ENCODE results near the gene NACC1. TPM values are rescaled to one million over a fixed set of nuclear protein-coding genes. Genes with fewer than 3 reads are reported as not detected.

Gene NACC1
- total and polyA plus RNA-seq, 4 donors = 0.86 to 24.7 (median 17.7) TPM

DNA sequence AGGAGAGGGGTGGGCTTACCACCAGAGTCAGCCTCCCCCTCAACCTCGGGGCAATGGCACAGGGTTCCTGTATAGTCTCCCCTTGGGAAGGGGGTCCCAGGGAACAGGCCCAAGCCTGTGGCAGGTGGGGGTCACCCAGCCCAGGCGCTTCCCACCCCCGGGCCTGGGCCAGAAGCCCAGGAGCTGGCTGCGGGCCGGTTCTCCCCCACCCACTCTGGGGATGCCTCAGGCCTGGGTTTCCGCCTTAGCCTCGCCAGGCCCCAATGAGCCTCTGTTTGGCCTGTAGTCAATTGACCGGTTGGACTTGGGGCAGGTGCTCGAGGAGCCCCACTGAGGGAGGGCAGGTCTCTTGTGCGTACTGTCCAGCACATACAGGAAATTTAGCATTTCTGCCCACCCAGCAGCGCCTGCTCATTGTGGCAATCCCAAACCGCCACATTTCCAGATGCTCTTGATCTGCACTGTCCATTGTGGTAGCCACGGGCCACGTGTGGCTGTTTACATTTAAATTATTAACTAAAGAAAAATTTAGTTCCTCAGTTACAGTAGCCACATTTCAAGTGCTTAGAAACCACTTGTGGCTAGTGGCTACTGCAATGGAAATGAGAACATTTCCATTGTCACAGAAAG is 25.3 kb upstream of the NACC1 start:
- no peak for TF ChIP-seq EGR1 (IDR thresholded peaks at IDR 0.05; ENCODE audit: low read depth in 2 of 2)
- peak; percentile 15 to 27 for TF ChIP-seq HNF4A (conservative IDR thresholded peaks at IDR 0.05)
- H3K27me3 ChIP-seq (ENCODE audit: control insufficient read depth in 4 of 4, insufficient read depth in 4 of 4, low read length in 3 of 4) = no peaks in the 10 kb centered on the region
- H3K36me3 ChIP-seq (ENCODE audit: control insufficient read depth in 4 of 4, insufficient read depth in 3 of 4, low read depth in 1 of 4, low read length in 3 of 4) = peaks cover 0 to 6% (median 2%) of the 10 kb centered on the region in 4 donors
- 67% methylated on average over 14 of the region's 14 CpGs for WGBS
- no peak overlapping the region for H3K9ac ChIP-seq (ENCODE audit: low read depth in 1 of 2, low read length in 2 of 2)
- DNase-seq (ENCODE audit: low spot score) = no peak
- H3K4me3 ChIP-seq (ENCODE audit: low read depth in 1 of 3, low read length in 3 of 3) = no peak overlapping the region
- peaks cover 15 to 47% (median 28%) of the 10 kb centered on the region in 4 donors for H3K4me1 ChIP-seq (ENCODE audit: control insufficient read depth in 4 of 4, insufficient read depth in 4 of 4, low read length in 3 of 4)
- no peaks in the 10 kb centered on the region for H3K9me3 ChIP-seq (ENCODE audit: control insufficient read depth in 4 of 4, low read length in 3 of 4)
- H3K27ac ChIP-seq (ENCODE audit: low read depth in 1 of 2, low read length in 2 of 2) = peak overlapping the region; percentile 49 to 61

DNA sequence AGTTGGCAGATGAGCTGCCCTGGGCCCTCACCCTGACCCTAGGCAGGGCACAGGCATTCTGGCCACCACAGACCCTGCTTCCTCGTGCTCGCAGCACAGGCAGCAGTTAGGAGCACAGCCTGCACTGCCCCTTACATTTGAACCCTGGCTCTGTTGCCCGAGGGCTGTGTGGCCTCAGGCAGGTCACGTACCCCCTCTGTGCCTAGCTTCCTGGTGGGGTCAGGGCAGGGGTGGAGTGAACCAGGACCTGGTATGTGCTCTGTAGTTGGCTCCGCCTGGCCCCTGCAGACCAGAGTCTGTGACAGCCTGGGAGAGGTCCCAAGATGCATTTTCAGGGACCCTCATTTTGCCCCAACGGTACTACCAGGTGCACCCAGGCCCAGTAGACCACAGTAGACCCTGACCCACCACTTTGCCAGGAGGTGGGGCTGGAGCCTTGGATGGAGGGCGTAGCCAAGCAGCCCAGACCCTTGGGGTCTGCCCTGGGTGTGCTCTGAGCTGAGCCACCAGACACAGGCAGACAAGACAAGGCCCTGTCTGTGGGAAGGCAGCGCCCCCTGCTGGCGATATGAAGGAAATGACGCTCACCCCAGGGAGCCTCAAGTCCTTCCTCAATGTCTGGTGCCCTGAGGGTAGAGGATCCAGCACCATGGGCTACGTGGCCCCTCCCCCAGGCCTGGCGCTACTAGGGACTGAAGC is 24.5 kb upstream of the NACC1 start:
- DNase-seq (ENCODE audit: low spot score) = peak; percentile 88
- Histone ChIP-seq H3K9me3 (ENCODE audit: control insufficient read depth in 4 of 4, low read length in 3 of 4) (no peaks in the 10 kb centered on the region), H3K4me3 (ENCODE audit: low read depth in 1 of 3, low read length in 3 of 3) (no peak overlapping the region), H3K27me3 (ENCODE audit: control insufficient read depth in 4 of 4, insufficient read depth in 4 of 4, low read length in 3 of 4) (no peaks in the 10 kb centered on the region), H3K36me3 (ENCODE audit: control insufficient read depth in 4 of 4, insufficient read depth in 3 of 4, low read depth in 1 of 4, low read length in 3 of 4) (peaks cover 0 to 6% (median 2%) of the 10 kb centered on the region in 4 donors), H3K9ac (ENCODE audit: low read depth in 1 of 2, low read length in 2 of 2) (no peak overlapping the region), H3K4me1 (ENCODE audit: control insufficient read depth in 4 of 4, insufficient read depth in 4 of 4, low read length in 3 of 4) (peaks cover 18 to 47% (median 29%) of the 10 kb centered on the region in 4 donors), H3K27ac (ENCODE audit: low read depth in 1 of 2, low read length in 2 of 2) (no peak overlapping the region)
- WGBS = 49% methylated on average over 12 of the region's 12 CpGs
- TF ChIP-seq, protein P1, sequence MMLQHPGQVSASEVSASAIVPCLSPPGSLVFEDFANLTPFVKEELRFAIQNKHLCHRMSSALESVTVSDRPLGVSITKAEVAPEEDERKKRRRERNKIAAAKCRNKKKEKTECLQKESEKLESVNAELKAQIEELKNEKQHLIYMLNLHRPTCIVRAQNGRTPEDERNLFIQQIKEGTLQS (IDR thresholded peaks at IDR 0.05) = no peak
- TF ChIP-seq RXRA (IDR thresholded peaks at IDR 0.05) (peak in 1 of 2 donors; percentile 16), HNF4G (IDR thresholded peaks at IDR 0.05) (no peak), RAD21 (IDR thresholded peaks at IDR 0.05) (peak; percentile 96 to 98)
- TF ChIP-seq, protein P2, sequence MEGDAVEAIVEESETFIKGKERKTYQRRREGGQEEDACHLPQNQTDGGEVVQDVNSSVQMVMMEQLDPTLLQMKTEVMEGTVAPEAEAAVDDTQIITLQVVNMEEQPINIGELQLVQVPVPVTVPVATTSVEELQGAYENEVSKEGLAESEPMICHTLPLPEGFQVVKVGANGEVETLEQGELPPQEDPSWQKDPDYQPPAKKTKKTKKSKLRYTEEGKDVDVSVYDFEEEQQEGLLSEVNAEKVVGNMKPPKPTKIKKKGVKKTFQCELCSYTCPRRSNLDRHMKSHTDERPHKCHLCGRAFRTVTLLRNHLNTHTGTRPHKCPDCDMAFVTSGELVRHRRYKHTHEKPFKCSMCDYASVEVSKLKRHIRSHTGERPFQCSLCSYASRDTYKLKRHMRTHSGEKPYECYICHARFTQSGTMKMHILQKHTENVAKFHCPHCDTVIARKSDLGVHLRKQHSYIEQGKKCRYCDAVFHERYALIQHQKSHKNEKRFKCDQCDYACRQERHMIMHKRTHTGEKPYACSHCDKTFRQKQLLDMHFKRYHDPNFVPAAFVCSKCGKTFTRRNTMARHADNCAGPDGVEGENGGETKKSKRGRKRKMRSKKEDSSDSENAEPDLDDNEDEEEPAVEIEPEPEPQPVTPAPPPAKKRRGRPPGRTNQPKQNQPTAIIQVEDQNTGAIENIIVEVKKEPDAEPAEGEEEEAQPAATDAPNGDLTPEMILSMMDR (IDR thresholded peaks at IDR 0.05; ENCODE audit: low read depth, low read length, missing input control) = peak; percentile 94

DNA sequence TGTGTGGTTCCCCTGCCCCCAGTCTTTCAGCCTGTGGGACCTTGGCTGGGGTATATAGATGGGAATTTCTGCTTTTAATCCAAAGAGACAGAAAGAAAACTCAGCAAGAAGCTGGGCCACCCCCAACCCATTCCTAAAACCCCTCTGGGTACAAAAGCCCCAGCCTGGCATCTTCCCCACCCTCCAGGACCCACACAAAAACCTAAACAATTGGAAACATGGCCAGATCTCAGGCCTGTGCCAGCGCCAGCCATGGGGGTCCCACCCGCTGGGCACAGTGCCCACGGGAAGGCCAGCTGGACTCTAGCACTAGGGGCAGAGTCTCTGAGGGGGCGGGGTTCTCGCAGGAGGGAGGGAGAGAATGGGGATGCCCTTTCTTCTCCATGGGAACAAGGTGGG is 24.0 kb upstream of the NACC1 start:
- no peaks in the 10 kb centered on the region for H3K9me3 ChIP-seq (ENCODE audit: control insufficient read depth in 4 of 4, low read length in 3 of 4)
- H3K4me1 ChIP-seq (ENCODE audit: control insufficient read depth in 4 of 4, insufficient read depth in 4 of 4, low read length in 3 of 4) = peaks cover 21 to 52% (median 30%) of the 10 kb centered on the region in 4 donors
- no peak overlapping the region for H3K27ac ChIP-seq (ENCODE audit: low read depth in 1 of 2, low read length in 2 of 2)
- H3K9ac ChIP-seq (ENCODE audit: low read depth in 1 of 2, low read length in 2 of 2) = no peak overlapping the region
- DNase-seq (ENCODE audit: low spot score) = no peak
- no peaks in the 10 kb centered on the region for H3K27me3 ChIP-seq (ENCODE audit: control insufficient read depth in 4 of 4, insufficient read depth in 4 of 4, low read length in 3 of 4)
- no peak overlapping the region for H3K4me3 ChIP-seq (ENCODE audit: low read depth in 1 of 3, low read length in 3 of 3)
- TF ChIP-seq FOXA1 (IDR thresholded peaks at IDR 0.05) (no peak), HNF4A (conservative IDR thresholded peaks at IDR 0.05) (peak in 1 of 2 donors; percentile 26)
- peaks cover 0 to 6% (median 2%) of the 10 kb centered on the region in 4 donors for H3K36me3 ChIP-seq (ENCODE audit: control insufficient read depth in 4 of 4, insufficient read depth in 3 of 4, low read depth in 1 of 4, low read length in 3 of 4)
- 33% methylated on average over 5 of the region's 5 CpGs for WGBS

DNA sequence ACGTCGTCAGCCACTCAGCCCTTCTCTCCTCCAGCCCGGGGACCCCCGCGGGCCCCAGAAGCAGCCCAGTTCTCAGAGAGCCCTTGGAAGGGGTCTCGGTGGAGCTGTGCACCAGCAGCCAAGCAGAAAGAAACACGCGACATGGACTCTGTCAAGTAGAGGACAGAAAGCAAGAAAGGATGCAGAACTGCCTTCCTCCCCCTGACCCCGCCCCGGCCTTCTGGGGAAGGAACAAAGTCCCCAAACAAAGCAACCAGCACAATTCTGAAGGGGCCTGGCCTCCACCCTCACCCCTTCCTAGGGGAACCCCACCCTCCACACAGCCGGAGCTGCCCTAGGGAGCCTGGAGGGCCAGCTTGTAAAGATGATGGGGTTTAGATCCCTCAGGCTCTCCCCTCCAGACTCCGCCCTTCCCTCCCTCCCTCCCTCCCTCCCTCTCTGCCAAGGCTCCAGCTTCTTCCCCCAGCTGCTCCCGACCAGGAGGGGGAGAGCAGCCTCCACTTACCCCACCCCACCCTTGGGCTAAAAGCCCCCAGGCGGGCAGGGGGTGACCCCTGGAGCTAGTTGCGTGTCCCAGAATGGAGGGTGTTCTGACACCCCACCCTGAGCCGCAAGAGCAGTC is 23.2 kb upstream of the NACC1 start:
- Histone ChIP-seq H3K36me3 (ENCODE audit: control insufficient read depth in 4 of 4, insufficient read depth in 3 of 4, low read depth in 1 of 4, low read length in 3 of 4) (peaks cover 0 to 6% (median 2%) of the 10 kb centered on the region in 4 donors), H3K27ac (ENCODE audit: low read depth in 1 of 2, low read length in 2 of 2) (no peak overlapping the region), H3K4me3 (ENCODE audit: low read depth in 1 of 3, low read length in 3 of 3) (no peak overlapping the region), H3K27me3 (ENCODE audit: control insufficient read depth in 4 of 4, insufficient read depth in 4 of 4, low read length in 3 of 4) (no peaks in the 10 kb centered on the region), H3K9me3 (ENCODE audit: control insufficient read depth in 4 of 4, low read length in 3 of 4) (no peaks in the 10 kb centered on the region), H3K9ac (ENCODE audit: low read depth in 1 of 2, low read length in 2 of 2) (no peak overlapping the region), H3K4me1 (ENCODE audit: control insufficient read depth in 4 of 4, insufficient read depth in 4 of 4, low read length in 3 of 4) (peaks cover 23 to 53% (median 31%) of the 10 kb centered on the region in 4 donors)
- WGBS = 72% methylated on average over 16 of the region's 16 CpGs
- no peak for DNase-seq (ENCODE audit: low spot score)
- TF ChIP-seq, protein P2 (IDR thresholded peaks at IDR 0.05; ENCODE audit: low read depth, low read length, missing input control) = no peak
- TF ChIP-seq HNF4A (conservative IDR thresholded peaks at IDR 0.05) = no peak
- TF ChIP-seq RXRA (IDR thresholded peaks at IDR 0.05) = no peak
- TF ChIP-seq GABPA (IDR thresholded peaks at IDR 0.05 in 1 of 2, conservative IDR thresholded peaks at IDR 0.05 in 1 of 2) = no peak
- TF ChIP-seq YY1 (IDR thresholded peaks at IDR 0.05) = no peak
